Naive B cell (primary cell): ENCODE measurements around the gene KIF21B. TPM values are rescaled to one million over a fixed set of nuclear protein-coding genes. Genes with fewer than 3 reads are reported as not detected.

Experiments used
- ATAC-seq, 2 donors: fragments of 150-1000 bp; cut with Tn5 transposase; 2 replicates each; pipeline ENCODE4 v1.10.0; 2021; ENCODE audit warnings: low read depth in 2 of 2, mild to moderate bottlenecking in 2 of 2, moderate library complexity in 2 of 2
- DNase-seq: peaks from one replicate; pipeline ENCODE4 v3.0.0; 2022
- H3K27ac Mint-ChIP-seq, 6 donors: one replicate each; pipeline ENCODE4 v1.8.0; 2020 to 2022; ENCODE audit warnings: mild to moderate bottlenecking in 6 of 6, mixed read lengths in 6 of 6, moderate library complexity in 5 of 6, inconsistent platforms in 2 of 6
- H3K27me3 Mint-ChIP-seq, 3 donors: one replicate each; pipeline ENCODE4 v1.8.0; 2021 to 2022; ENCODE audit warnings: mixed read lengths in 3 of 3, mild to moderate bottlenecking in 1 of 3
- H3K36me3 Mint-ChIP-seq, 2 donors: one replicate each; pipeline ENCODE4 v1.8.0; 2020 to 2022; ENCODE audit warnings: mixed read lengths in 2 of 2, inconsistent platforms in 1 of 2, mild to moderate bottlenecking in 1 of 2
- H3K4me1 Mint-ChIP-seq, 3 donors: one replicate each; pipeline ENCODE4 v1.8.0; 2020 to 2022; ENCODE audit warnings: mixed read lengths in 3 of 3, inconsistent platforms in 1 of 3, mild to moderate bottlenecking in 1 of 3, moderate library complexity in 1 of 3
- H3K4me3 Mint-ChIP-seq, 8 donors: one replicate each; pipeline ENCODE4 v1.8.0; 2020 to 2022; ENCODE audit warnings: mild to moderate bottlenecking in 8 of 8, mixed read lengths in 8 of 8, moderate library complexity in 8 of 8, inconsistent platforms in 2 of 8
- H3K9me3 Mint-ChIP-seq, 7 donors: one replicate each; pipeline ENCODE4 v1.8.0; 2020 to 2022; ENCODE audit warnings: mixed read lengths in 7 of 7, mild to moderate bottlenecking in 5 of 7, inconsistent platforms in 2 of 7, moderate library complexity in 1 of 7
- polyA plus RNA-seq, 6 donors: library from polyadenylated mRNA; unstranded; fragments of 300-500 nt; fragmentation: Illumina TruSeq; gene quantifications; one replicate each; pipeline ENCODE4 v1.2.3, GENCODE V29; 2021; ENCODE audit warnings: low read depth in 6 of 6

Gene KIF21B
- polyA plus RNA-seq, 6 donors from 2014 or later, result 1.6 to 6.7 (median 2.5) TPM

- ATAC-seq (no peak), DNase-seq (no peak)
- H3K4me1 Mint-ChIP-seq, result no peaks in the 10 kb centered on the region
- peaks cover 8 to 19% of the 10 kb centered on the region in 2 donors for H3K36me3 Mint-ChIP-seq
- H3K9me3 Mint-ChIP-seq, result no peaks in the 10 kb centered on the region
- no peaks in the 10 kb centered on the region for H3K27me3 Mint-ChIP-seq
- H3K27ac Mint-ChIP-seq, result no peak overlapping the region
- H3K4me3 Mint-ChIP-seq, result no peak overlapping the region
Observed at GRCh38 chr1:200991097-200991614, 32.4 kb downstream of the KIF21B start.

- Mint-ChIP-seq H3K27me3 (no peaks in the 10 kb centered on the region), H3K27ac (no peak overlapping the region), H3K4me3 (no peak overlapping the region), H3K36me3 (peaks cover 6 to 15% of the 10 kb centered on the region in 2 donors), H3K4me1 (no peaks in the 10 kb centered on the region), H3K9me3 (no peaks in the 10 kb centered on the region)
- DNase-seq (no peak), ATAC-seq (no peak)
Observed at GRCh38 chr1:200990114-200990513, 33.4 kb downstream of the KIF21B start.

- H3K27me3 Mint-ChIP-seq, result no peaks in the 10 kb centered on the region
- H3K36me3 Mint-ChIP-seq, result peaks cover 6 to 15% of the 10 kb centered on the region in 2 donors
- DNase-seq, result no peak
- no peaks in the 10 kb centered on the region for H3K4me1 Mint-ChIP-seq
- no peak for ATAC-seq
- peak overlapping the region in 2 of 6 donors; percentile 68 to 84 for H3K27ac Mint-ChIP-seq
- H3K4me3 Mint-ChIP-seq, result no peak overlapping the region
- H3K9me3 Mint-ChIP-seq, result no peaks in the 10 kb centered on the region
Observed at GRCh38 chr1:200989337-200989736, 34.2 kb downstream of the KIF21B start.

- Mint-ChIP-seq H3K9me3 (no peaks in the 10 kb centered on the region), H3K27ac (no peak overlapping the region), H3K27me3 (no peaks in the 10 kb centered on the region), H3K36me3 (peaks cover 6 to 15% of the 10 kb centered on the region in 2 donors), H3K4me1 (no peaks in the 10 kb centered on the region), H3K4me3 (no peak overlapping the region)
- ATAC-seq (no peak), DNase-seq (no peak)
Observed at GRCh38 chr1:200988693-200989092, 34.8 kb downstream of the KIF21B start.

- no peak for ATAC-seq
- Mint-ChIP-seq H3K27me3 (no peaks in the 10 kb centered on the region), H3K9me3 (no peaks in the 10 kb centered on the region), H3K27ac (no peak overlapping the region), H3K4me1 (no peaks in the 10 kb centered on the region), H3K36me3 (peaks cover 10 to 28% of the 10 kb centered on the region in 2 donors), H3K4me3 (no peak overlapping the region)
- DNase-seq, result no peak
Observed at GRCh38 chr1:200985481-200985880, 38.0 kb downstream of the KIF21B start.

- DNase-seq (no peak), ATAC-seq (no peak)
- Mint-ChIP-seq H3K36me3 (peaks cover 14 to 31% of the 10 kb centered on the region in 2 donors), H3K27ac (peak overlapping the region in 2 of 6 donors; percentile 18 to 87), H3K9me3 (no peaks in the 10 kb centered on the region), H3K27me3 (no peaks in the 10 kb centered on the region), H3K4me3 (no peak overlapping the region), H3K4me1 (no peaks in the 10 kb centered on the region)
Observed at GRCh38 chr1:200983035-200983561, 40.4 kb downstream of the KIF21B start.

- H3K27me3 Mint-ChIP-seq, result no peaks in the 10 kb centered on the region
- H3K9me3 Mint-ChIP-seq, result no peaks in the 10 kb centered on the region
- peaks cover 8 to 24% of the 10 kb centered on the region in 2 donors for H3K36me3 Mint-ChIP-seq
- DNase-seq, result no peak
- H3K4me1 Mint-ChIP-seq, result no peaks in the 10 kb centered on the region
- ATAC-seq, result no peak
- no peak overlapping the region for H3K4me3 Mint-ChIP-seq
- H3K27ac Mint-ChIP-seq, result peak overlapping the region in 1 of 6 donors; percentile 87
Observed at GRCh38 chr1:200982071-200982945, 41.2 kb downstream of the KIF21B start.

- Mint-ChIP-seq H3K4me3 (no peak overlapping the region), H3K27me3 (no peaks in the 10 kb centered on the region), H3K27ac (no peak overlapping the region), H3K36me3 (peaks cover 8 to 24% of the 10 kb centered on the region in 2 donors), H3K9me3 (no peaks in the 10 kb centered on the region), H3K4me1 (no peaks in the 10 kb centered on the region)
- ATAC-seq (no peak), DNase-seq (no peak)
Observed at GRCh38 chr1:200981278-200981677, 42.2 kb downstream of the KIF21B start.

GRCh38 chr1:200980873-200981272 is 42.6 kb downstream of the KIF21B start:
- no peak overlapping the region for H3K4me3 Mint-ChIP-seq
- H3K27ac Mint-ChIP-seq, result no peak overlapping the region
- H3K36me3 Mint-ChIP-seq, result peaks cover 8 to 24% of the 10 kb centered on the region in 2 donors
- no peak for DNase-seq
- ATAC-seq, result no peak
- no peaks in the 10 kb centered on the region for H3K9me3 Mint-ChIP-seq
- H3K4me1 Mint-ChIP-seq, result no peaks in the 10 kb centered on the region
- H3K27me3 Mint-ChIP-seq, result no peaks in the 10 kb centered on the region

GRCh38 chr1:200980452-200980772 is 43.1 kb downstream of the KIF21B start:
- Mint-ChIP-seq H3K27ac (no peak overlapping the region), H3K9me3 (no peaks in the 10 kb centered on the region), H3K4me1 (no peaks in the 10 kb centered on the region), H3K36me3 (peaks cover 8 to 25% of the 10 kb centered on the region in 2 donors), H3K4me3 (no peak overlapping the region), H3K27me3 (no peaks in the 10 kb centered on the region)
- DNase-seq (no peak), ATAC-seq (no peak)

GRCh38 chr1:200979574-200980451 is 43.7 kb downstream of the KIF21B start:
- Mint-ChIP-seq H3K27ac (no peak overlapping the region), H3K4me3 (no peak overlapping the region), H3K9me3 (no peaks in the 10 kb centered on the region), H3K4me1 (no peaks in the 10 kb centered on the region), H3K36me3 (peaks cover 8 to 31% of the 10 kb centered on the region in 2 donors), H3K27me3 (no peaks in the 10 kb centered on the region)
- DNase-seq (peak; percentile 43), ATAC-seq (peak; percentile 55 to 63)

- Mint-ChIP-seq H3K27ac (peak overlapping the region in 3 of 6 donors; percentile 36 to 52 (median 50)), H3K9me3 (no peaks in the 10 kb centered on the region), H3K27me3 (no peaks in the 10 kb centered on the region), H3K4me3 (no peak overlapping the region), H3K36me3 (peaks cover 8 to 35% of the 10 kb centered on the region in 2 donors), H3K4me1 (peaks cover 0 to under 1% (median 0%) of the 10 kb centered on the region in 3 donors)
- ATAC-seq, result no peak
- DNase-seq, result no peak
Observed at GRCh38 chr1:200977071-200977754, 46.3 kb downstream of the KIF21B start.

- H3K27me3 Mint-ChIP-seq, result no peaks in the 10 kb centered on the region
- peaks cover 0 to 5% (median 0%) of the 10 kb centered on the region in 3 donors for H3K4me1 Mint-ChIP-seq
- ATAC-seq, result no peak
- DNase-seq, result no peak
- no peaks in the 10 kb centered on the region for H3K9me3 Mint-ChIP-seq
- H3K36me3 Mint-ChIP-seq, result peaks cover 8 to 35% of the 10 kb centered on the region in 2 donors
- H3K27ac Mint-ChIP-seq, result peak overlapping the region in 2 of 6 donors; percentile 36 to 52
- H3K4me3 Mint-ChIP-seq, result no peak overlapping the region
Observed at GRCh38 chr1:200976634-200977033, 46.9 kb downstream of the KIF21B start.
